ENCODE data around the gene MYO6.

Gene MYO6

DNA sequence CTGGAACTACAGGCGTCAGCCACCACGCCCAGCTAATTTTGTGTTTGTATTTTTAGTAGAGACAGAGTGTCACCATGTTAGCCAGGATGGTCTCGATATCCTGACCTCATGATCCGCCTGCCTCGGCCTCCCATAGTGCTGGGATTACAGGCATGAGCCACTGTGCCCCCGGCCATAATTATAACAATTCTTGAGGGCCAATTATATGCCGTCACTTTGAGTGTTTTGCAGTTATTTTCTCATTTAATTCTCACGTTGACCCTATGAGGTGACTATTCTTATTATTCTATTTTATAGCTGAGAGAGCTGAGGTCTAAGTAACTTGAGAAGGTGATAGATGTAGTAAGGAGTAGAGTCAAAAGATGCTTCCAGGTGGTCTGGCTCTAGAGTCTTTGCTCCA lies 13.0 kb downstream of the MYO6 start:
- DNase-seq (ENCODE audit: low spot score), result no peak

DNA sequence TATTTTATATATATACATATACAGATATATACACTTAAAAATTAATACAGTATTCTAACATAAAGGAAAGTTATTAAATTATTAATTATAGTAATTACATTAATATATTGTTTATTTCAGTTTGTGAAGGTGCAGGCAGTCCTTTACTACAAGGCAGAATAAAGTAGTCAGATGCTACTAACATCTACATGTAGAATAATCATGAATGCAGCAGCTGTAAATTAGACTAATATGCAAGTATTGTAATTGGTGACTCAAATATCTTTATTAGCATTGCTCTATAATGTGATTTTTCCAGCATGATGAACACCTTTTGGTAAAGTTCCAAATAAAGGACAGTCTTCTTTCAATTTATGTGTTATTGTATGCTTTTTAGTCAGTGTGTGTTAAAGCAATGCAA lies 17.3 kb downstream of the MYO6 start:
- DNase-seq (ENCODE audit: low spot score), result no peak

DNA sequence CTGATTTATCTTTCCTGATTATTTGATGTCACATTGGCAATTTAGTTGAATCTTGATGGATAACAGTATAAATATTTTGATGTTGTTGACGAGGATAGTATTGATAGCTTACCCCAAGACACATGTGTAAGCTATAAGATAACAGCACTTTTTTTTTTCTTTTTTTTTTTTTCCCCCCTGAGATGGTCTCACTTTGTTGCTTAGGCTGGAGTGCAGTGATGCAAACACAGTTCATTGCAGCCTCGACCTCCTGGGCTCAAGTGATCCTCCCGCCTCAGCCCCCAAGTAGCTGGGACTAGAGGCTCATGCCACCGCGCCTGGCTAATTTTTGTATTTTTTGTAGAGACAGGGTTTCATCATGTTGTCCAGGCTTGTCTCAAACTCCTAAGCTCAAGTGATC lies 21.8 kb downstream of the MYO6 start:
- no peak for DNase-seq (ENCODE audit: low spot score)

DNA sequence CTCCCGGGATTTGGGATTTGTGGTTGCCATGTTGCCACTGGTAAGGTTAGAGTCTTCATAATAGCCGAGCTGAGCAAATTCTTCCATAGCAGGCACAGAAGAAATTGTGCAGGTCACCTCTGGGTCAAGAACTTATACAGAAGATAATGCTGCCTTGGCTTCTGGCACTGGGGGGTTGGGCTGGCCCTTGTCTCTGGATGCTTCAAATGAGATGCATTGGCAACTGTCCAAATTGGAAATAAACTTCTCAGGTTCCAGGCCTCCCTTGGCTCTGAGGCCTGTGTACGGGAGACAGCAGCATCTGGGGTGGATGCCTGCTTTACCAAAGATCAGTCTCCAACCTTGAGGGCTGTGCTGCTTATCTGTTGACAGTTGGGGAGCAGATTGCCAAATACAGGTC lies 26.2 kb downstream of the MYO6 start:
- peak; percentile 91 for DNase-seq (ENCODE audit: low spot score)

DNA sequence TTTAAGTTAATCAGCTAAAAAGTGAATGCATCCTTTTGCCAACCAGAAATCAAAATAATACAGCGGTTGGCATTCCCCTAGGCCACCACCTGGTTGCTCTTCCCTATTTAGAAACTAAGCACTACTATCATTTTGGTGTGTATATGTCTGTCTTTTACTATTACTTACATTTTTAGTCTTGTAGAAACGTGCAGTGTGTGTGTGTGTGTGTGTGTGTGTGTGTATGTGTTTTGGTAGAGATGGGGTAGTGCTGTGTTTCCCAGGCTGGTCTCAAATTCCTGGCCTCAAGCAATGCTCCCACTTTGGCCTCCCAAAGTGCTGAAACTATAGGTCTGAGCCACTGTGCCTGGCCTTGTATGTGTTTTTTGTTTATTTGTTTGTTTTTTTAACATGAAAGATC lies 27.4 kb downstream of the MYO6 start:
- no peak for DNase-seq (ENCODE audit: low spot score)

DNA sequence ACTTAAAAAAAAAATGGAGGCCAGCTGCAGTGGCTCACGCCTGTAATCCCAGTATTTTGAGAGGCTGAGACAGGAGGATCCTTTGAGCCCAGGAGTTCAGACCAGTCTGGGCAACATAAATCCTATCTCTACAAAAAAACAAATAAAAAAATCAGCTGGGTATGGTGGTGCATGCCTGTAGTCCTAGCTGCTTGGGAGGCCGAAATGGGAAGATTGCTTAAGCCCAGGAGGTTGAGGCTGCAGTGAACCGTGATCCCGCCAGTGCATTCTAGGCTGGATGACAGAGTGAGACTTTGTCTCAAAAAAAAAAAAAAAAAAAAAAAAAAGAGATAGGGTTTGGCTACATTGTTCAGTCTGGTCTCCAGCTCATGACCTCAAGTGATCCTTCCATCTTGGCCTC lies 29.7 kb downstream of the MYO6 start:
- no peak for DNase-seq (ENCODE audit: low spot score)

DNA sequence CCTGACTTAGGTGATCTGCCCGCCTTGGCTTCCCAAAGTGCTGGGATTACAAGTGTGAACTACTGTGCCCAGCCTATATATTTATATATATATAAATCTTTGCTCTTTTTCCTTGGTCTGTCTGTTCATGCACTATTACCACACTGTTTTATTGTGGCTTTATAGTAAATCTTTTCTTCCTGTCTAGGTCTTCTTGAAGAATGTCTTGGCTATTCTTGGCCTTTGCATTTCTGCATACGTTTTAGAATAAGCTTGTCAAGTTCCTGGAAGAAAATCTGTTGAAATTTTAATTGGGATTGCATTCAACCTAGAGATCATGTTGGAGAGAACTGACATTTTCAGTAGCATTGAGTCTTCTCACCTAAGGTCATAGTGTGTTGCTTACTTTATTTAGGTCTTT lies 37.1 kb downstream of the MYO6 start:
- no peak for DNase-seq (ENCODE audit: low spot score)

DNA sequence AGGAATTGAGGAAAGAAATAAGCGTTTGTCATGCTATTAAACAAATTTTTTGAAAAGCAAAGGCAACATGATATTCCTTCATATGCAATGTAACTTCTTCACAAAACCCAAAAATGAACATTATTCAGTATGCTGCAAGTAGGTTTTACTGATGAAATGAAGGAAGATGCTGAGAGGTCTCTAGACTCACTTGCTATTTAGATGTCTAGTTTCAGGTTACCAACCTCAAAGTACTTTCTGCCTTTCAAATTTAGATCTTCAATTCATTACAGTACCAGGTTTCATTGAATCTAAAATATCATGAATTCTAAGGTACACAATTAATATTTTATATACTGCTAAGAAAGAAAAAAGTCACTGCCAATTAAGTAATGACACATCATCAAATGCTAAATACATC lies 39.9 kb downstream of the MYO6 start:
- no peak for DNase-seq (ENCODE audit: low spot score)

DNA sequence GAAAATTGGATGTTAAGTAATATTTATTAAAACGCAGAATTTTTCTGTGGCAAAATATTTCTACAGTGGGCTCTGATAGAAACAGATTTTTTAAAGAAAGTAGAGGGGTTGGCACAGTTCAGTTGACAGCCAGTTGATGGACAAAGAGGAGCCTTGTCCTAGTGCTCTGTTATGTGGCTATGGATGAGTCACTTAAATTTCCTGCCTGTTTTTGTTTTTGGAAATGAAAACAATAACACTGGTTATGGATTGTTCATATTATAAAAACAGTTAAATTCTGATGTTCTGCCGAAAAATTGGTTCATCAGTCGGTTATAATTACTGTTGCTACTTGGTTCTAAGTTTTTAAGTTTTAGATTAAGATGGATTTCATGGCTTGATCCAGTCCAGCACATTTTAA lies 42.8 kb downstream of the MYO6 start:
- DNase-seq (ENCODE audit: low spot score), result no peak

DNA sequence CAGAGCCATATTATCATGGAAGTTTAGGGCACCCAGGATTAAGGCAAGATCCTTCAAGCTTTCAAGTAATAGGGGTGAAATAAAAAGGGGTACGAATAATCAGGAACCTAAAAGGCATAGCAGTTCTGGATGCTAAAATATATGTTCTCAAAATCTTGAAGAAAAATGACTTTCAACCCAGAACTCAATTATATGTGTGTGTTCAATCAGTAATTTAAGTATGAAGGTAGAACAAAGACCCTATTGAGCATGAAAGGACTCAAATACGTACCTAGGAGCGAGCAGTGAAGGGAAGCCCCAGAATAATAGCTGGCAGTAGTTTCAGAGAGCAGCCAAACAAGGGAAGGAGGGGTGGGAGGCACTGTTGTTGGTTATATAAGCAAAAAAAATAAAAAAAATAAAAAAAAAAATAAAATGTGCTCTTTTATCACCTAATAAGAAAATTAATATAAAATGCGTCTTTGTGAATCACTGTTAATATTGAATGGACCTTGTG lies 45.4 kb downstream of the MYO6 start:
- no peak for DNase-seq (ENCODE audit: low spot score)

DNA sequence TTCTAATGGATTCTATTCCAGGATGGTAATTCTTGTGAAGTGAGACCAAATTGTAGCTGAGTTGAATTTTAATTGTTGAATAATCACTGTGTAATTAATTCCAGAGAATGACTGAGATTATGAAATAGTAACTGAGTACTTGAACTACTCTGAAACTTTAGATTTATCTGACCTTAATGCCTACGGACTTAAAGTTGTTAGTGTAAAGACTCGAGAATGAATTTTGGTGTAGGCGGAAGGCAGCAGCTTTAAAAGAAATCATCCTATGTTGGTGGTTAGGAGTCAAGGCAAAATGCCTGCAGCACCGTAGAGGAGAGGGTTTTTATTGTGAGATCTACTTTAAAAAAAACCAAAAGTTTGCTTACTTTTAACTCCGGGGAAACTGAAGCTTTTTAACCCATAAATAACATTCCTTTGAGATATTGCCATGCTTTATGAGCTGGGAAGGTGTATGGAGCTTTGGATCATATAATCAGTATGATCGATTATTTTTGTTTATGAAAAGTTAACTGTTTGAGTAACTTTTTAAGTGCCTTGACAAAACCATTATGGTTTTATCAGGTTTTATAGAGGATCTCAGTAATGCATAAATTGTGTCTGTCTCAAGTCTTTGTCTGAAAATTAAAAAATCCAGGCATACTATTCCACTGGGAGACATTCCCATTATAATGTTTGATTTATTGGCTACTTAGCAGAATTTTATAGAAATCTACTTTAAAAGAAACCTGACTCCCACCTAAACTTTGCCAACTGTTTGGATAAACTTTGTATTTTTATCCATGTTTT lies 46.1 kb downstream of the MYO6 start:
- DNase-seq (ENCODE audit: low spot score), result no peak

DNA sequence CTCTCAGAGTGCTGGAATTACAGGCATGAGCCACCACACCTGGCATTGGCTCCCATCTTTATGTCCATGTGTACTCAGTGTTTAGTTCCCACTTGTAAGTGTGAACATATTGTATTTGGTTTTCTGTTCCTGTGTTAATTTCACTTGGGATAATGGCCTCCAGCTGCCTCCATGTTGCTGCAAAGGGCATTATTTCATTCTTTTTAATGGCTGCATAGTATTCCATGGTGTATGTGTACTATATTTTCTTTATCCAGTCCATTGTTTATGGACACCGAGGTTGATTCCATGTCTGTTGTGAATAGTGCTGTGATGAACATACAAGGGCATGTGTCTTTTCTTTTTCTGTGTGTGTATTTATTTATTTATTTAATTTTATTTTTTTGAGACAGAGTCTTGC lies 47.7 kb downstream of the MYO6 start:
- no peak for DNase-seq (ENCODE audit: low spot score)

DNA sequence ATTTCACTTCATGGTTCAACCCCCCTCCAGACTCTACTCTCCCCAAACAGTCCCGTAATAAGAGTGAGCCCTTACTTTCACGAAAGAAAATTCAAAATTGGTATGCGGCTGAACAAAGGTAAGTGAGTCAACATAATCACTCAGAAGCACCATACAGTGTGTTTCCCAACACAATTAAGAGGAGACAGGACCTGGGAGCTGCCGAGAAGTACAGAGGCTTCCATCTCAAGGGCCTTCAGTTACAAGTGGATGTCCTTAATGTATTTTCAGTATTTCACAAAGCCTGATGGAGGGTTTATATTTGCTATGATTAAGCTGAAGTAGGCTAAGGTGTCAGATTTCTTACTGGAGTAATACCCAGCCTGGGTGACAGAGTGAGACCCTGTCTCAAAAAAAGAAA lies 51.1 kb downstream of the MYO6 start:
- DNase-seq (ENCODE audit: low spot score), result no peak

DNA sequence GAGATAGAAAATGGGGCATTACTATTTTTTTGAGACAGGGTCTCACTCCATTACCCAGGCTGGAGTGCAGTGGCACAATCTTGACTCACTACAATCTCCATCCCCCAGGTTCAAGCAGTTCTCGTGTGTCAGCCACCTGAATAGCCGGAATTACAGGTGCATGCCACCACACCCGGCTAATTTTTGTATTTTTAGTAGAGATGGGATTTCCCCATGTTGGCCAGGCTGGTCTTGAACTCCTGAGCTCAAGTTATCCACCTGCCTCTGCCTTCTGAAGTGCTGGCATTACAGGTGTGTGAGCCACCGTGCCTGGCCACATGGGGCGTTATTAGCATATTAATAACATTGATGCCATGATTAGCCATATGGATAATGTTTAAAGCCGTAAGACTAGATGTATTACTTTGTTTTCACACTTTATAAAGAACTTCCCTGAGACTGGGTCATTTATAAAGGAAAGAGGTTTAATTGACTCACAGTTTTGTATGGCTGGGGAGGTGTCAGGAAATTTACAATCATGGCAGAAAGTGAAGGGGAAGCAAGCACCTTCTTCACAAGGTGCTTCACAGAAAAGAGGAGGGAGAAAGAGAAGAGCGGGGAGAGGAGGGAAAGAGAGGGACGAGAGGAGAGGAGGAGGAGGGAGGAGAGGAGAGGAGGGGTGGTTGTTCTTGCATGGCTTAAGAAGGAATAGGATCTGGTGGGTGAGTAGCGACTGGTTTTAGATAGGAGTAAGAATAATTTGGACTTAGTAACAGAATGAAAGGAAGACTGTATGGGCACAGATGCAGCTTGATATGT lies 51.9 kb downstream of the MYO6 start:
- no peak for DNase-seq (ENCODE audit: low spot score)

DNA sequence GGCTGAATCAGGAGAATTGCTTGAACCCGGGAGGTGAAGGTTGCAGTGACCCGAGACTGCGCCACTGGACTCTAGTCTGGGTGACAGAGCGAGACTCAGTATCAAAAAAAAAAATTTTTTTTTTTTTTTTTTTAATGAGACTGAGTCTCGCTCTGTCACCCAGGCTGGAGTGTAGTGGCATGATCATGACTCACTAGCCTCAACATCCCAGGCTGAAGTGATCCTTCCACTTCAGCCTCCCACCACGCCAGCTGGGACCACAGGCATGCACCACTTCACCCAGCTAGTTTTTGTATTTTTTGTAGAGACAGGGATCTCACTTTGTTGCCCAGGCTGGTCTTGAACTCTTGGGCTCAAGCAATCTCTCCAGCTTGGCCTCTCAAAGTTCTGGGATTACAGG lies 53.3 kb downstream of the MYO6 start:
- no peak for DNase-seq (ENCODE audit: low spot score)

DNA sequence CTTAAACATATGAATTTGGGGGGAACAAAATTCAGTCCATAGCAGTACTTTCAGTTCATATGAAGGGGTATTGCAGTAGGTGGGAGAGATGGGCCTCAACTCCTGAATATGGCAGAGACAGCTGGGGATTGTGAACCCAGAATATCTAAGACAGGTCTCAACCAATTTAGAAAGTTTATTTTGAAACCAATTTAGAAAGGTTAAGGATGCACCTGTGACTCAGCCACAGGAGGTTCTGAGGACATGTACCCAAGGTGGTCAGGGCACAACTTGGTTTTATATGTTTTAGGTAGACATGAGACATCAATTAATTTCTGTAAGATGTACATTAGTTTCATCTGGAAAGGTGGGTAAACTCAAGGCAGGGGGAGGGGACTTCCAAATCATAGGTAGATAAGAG lies 59.5 kb downstream of the MYO6 start:
- DNase-seq (ENCODE audit: low spot score), result no peak

DNA sequence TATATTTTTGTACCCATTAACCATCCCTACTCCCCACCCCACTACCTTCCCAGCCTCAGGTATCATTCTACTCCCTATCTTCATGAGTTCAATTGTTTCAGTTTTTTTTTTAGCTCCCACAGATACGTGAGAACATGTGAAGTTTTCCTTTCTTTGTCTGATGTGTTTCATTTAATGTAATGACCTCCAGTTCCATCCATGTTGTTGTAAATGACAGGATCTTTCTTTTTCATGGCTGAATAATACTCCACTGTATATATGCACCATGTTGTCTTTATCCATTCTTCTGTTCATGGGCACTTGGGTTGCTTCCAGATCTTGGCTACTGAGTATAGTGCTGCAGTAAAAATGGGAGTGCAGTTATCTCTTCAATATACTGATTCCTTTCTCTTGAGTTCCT lies 63.5 kb downstream of the MYO6 start:
- DNase-seq (ENCODE audit: low spot score), result no peak

DNA sequence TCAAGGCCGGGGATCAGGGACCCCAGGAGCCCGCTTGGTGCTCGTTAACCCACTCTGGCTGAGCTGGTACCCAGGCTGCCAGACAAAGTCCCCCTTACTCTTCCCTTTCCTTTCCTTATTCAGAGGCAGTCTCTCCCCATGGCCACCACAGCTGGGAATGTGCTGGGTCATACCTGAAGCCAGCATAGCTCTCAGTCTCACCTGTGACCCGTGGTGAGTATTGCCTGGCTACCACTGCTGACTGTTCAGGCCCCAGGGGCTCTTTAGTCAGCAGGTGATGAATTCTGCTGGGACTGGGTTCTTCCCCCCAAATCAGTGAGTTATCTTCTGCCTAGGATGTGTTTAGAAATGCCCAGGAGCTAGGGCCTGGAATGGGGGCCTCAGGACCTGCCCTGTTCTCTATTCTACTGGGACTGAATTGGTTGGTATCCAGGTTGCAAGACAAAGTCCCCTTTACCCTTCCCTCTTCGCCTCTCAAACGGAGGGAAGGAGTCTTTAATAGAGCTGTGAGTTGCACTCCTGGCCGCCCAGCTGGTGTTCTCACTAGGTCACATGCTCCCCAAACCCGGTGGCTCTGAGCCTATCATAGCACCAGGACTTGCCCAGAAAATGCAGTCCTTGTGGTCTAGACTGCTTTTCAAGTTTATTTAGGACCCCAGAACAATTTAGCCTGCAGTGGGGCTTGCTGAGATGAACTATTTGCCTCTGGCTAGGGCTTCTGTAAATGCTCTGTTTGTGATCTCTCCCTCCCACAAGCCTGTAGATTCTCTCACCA lies 64.6 kb downstream of the MYO6 start:
- no peak for DNase-seq (ENCODE audit: low spot score)

DNA sequence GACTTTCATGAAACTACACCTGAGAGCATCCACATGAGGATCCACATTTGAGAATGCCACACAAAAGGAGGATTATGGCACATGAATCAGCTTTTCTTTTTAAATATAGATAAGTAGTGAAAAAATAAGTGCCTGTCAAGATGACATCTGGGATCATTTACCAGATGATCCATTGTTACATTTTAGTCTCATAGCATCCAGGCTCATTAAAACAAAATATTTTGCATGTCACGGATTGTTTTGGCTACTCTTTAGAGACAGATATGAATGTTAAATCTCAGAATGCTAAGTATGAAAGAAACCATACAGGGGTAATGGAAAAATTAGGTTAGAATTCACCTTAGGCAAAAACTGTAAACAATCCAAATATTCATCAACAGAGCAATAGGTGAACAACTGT lies 66.7 kb downstream of the MYO6 start:
- DNase-seq (ENCODE audit: low spot score), result no peak

DNA sequence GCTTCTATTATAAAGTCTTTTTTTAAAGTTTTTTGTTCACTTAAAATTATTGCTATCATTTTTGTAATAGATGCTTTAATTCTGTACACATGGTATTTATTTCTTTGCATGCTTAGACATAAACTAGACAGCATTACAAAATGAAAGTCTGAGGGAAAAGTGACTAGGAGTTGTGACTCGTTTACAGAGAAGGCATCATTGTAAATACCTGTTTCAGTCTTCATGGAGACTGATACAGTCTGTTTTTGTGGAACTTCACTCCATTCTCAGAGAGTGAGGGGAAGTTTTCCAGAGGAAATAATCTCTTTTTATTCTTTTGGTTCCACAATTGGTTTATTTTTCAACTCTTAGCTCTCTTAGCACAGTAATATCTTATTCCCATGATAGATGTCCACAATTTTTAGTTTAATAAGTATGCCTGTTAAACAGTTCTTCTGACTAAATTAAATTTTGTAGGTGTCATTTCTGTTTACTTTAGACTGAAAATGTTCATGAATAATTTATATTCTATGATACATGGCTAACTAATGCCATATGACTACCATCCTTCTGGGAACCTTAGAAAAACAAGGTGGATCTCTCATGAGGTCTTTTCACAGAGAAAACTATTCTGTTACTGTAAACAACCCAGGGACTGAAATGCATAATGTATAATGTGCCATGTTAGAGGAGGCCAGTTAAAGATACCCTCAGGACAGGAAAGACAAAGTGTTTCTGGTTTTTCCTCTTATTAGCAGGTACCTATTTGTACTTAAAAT lies 69.2 kb downstream of the MYO6 start:
- DNase-seq (ENCODE audit: low spot score), result no peak

DNA sequence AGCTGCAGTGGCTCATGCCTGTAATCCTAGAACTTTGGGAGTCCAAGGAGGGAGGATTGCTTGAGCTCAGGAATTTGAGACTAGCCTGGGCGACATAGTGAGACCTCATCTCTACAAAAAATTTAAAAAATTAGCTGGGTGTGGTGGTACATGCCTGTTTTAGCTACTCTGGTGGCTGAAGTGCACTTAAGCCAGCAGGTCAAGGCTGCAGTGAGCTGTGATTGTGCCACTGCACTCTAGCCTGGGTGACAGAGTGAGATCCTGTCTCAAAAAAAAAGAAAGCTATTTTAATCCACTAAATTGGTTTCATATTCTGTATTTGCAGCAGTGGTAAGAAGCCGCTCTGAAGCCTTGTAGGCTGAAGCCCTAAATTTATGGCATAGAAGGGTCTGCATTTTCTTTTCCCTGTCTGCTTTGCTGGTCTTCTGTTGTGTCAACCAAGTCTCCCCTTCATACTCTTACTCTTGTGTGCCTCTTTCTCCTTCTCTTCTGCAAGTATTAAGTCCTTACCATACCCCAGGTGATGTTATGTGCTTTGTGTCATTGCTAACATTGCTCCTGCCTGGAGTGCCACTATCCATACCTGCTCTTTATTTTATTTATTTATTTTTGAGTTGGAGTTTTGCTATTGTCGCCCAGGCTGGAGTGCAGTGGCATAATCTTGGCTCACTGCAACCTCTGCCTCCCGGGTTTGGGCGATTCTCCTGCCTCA lies 70.9 kb downstream of the MYO6 start:
- DNase-seq (ENCODE audit: low spot score), result no peak

Data from SK-N-DZ (cell line).